Measurements from ENCODE around the gene TTBK2.

DNA sequence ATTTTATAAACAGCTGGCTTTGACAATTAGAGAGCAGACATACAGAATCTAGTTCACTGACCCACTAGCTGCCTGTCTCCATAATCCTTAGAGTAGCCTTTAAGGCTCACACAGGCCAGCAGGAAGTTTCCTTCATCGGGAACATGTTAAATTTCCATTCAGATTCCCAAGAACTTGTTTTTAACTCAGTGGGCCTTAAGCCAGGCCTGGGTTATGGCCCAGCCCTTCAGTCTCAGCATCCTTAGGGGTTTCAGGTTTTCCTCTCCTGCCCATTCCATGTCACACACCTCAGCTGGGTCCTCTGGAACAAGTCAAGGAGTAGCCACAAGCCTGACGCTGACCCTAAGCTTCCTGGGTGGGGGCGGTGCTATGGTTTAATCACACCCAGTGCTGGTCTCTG lies 198.7 kb downstream of the TTBK2 start:
- TF ChIP-seq, protein P1, sequence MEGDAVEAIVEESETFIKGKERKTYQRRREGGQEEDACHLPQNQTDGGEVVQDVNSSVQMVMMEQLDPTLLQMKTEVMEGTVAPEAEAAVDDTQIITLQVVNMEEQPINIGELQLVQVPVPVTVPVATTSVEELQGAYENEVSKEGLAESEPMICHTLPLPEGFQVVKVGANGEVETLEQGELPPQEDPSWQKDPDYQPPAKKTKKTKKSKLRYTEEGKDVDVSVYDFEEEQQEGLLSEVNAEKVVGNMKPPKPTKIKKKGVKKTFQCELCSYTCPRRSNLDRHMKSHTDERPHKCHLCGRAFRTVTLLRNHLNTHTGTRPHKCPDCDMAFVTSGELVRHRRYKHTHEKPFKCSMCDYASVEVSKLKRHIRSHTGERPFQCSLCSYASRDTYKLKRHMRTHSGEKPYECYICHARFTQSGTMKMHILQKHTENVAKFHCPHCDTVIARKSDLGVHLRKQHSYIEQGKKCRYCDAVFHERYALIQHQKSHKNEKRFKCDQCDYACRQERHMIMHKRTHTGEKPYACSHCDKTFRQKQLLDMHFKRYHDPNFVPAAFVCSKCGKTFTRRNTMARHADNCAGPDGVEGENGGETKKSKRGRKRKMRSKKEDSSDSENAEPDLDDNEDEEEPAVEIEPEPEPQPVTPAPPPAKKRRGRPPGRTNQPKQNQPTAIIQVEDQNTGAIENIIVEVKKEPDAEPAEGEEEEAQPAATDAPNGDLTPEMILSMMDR (IDR thresholded peaks at IDR 0.05; ENCODE audit: insufficient read depth, low read length): no peak
- TF ChIP-seq, protein P2, sequence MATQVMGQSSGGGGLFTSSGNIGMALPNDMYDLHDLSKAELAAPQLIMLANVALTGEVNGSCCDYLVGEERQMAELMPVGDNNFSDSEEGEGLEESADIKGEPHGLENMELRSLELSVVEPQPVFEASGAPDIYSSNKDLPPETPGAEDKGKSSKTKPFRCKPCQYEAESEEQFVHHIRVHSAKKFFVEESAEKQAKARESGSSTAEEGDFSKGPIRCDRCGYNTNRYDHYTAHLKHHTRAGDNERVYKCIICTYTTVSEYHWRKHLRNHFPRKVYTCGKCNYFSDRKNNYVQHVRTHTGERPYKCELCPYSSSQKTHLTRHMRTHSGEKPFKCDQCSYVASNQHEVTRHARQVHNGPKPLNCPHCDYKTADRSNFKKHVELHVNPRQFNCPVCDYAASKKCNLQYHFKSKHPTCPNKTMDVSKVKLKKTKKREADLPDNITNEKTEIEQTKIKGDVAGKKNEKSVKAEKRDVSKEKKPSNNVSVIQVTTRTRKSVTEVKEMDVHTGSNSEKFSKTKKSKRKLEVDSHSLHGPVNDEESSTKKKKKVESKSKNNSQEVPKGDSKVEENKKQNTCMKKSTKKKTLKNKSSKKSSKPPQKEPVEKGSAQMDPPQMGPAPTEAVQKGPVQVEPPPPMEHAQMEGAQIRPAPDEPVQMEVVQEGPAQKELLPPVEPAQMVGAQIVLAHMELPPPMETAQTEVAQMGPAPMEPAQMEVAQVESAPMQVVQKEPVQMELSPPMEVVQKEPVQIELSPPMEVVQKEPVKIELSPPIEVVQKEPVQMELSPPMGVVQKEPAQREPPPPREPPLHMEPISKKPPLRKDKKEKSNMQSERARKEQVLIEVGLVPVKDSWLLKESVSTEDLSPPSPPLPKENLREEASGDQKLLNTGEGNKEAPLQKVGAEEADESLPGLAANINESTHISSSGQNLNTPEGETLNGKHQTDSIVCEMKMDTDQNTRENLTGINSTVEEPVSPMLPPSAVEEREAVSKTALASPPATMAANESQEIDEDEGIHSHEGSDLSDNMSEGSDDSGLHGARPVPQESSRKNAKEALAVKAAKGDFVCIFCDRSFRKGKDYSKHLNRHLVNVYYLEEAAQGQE (IDR thresholded peaks at IDR 0.05; ENCODE audit: insufficient replicate concordance, low read depth): no peak
- TF ChIP-seq POLR2AphosphoS5 (IDR thresholded peaks at IDR 0.05; ENCODE audit: low read depth) (no peak), GABPA (IDR thresholded peaks at IDR 0.05; ENCODE audit: low read depth) (no peak)
